ENCODE results near the gene OSBPL2.

DNA sequence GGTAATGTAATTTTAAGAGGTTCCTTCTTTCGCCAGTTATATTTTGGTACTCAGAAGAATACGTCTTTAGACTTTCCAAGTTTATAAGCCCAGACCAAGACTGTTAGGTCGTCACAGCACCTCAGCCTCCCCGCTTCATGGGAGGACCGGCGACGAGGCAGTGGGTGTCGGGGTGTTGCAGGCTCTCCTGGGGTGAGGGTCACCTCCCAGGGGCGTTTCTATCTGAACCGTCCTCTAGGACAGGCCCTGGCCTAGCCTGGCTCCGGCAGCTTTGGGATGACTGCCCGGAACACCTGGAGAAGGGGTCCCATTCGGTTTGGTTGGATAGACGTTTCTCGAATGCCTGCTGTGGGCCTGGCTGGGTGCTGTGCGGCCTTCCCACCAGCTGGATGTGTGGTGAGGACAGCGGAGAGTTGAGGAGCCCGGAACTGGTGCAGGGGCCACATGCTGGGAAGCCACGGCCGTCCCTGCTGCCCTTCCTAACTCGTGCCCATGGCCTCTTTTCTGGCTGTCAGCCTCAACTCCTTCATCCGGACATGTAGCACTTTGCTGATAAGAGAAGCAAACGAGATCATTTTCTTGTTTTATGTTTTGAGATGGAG is 1.1 kb downstream of the OSBPL2 start:
- TF ChIP-seq, protein P1, sequence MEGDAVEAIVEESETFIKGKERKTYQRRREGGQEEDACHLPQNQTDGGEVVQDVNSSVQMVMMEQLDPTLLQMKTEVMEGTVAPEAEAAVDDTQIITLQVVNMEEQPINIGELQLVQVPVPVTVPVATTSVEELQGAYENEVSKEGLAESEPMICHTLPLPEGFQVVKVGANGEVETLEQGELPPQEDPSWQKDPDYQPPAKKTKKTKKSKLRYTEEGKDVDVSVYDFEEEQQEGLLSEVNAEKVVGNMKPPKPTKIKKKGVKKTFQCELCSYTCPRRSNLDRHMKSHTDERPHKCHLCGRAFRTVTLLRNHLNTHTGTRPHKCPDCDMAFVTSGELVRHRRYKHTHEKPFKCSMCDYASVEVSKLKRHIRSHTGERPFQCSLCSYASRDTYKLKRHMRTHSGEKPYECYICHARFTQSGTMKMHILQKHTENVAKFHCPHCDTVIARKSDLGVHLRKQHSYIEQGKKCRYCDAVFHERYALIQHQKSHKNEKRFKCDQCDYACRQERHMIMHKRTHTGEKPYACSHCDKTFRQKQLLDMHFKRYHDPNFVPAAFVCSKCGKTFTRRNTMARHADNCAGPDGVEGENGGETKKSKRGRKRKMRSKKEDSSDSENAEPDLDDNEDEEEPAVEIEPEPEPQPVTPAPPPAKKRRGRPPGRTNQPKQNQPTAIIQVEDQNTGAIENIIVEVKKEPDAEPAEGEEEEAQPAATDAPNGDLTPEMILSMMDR (IDR thresholded peaks at IDR 0.05), result no peak
- no peak for TF ChIP-seq POLR2A (IDR thresholded peaks at IDR 0.05)
